Lung (tissue), 12 donors: ENCODE data around the gene CTNND1. TPM values are rescaled to one million over a fixed set of nuclear protein-coding genes. Genes with fewer than 3 reads are reported as not detected.
A peak's percentile ranks its signal among the peaks of the same experiment; 100 is the strongest.

ENCODE experiments used
- ATAC-seq: fragments of 200-7000 bp; cut with Tn5 transposase; one replicate; pipeline ENCODE4 v1.9.1; 2020; ENCODE audit warnings: moderate number of reproducible peaks; ENCODE audit not compliant: insufficient read depth, low FRiP score
- DNase-seq, 3 donors: peaks; one replicate each; pipeline ENCODE4 v3.0.0-alpha.2; 2013 to 2017
- H3K27ac ChIP-seq, 2 donors: one replicate each; pipeline ENCODE4 v1.5.1; 2013; ENCODE audit warnings: mild to moderate bottlenecking in 2 of 2, moderate library complexity in 2 of 2, control low read depth in 1 of 2, inconsistent platforms in 1 of 2, low read depth in 1 of 2, low read length in 1 of 2
- H3K27me3 ChIP-seq, 3 donors: one replicate each; pipeline ENCODE4 v1.5.1; 2013; ENCODE audit warnings: low read length in 2 of 3; ENCODE audit not compliant: control insufficient read depth in 3 of 3, insufficient read depth in 3 of 3
- H3K36me3 ChIP-seq, 4 donors: one replicate each; pipeline ENCODE4 v1.5.1; 2013; ENCODE audit warnings: low read length in 4 of 4, mild to moderate bottlenecking in 1 of 4, moderate library complexity in 1 of 4; ENCODE audit not compliant: control insufficient read depth in 4 of 4, insufficient read depth in 4 of 4
- H3K4me1 ChIP-seq, 5 donors: one replicate each; pipeline ENCODE4 v1.5.1; 2013; ENCODE audit warnings: low read length in 5 of 5, mild to moderate bottlenecking in 2 of 5, moderate library complexity in 1 of 5; ENCODE audit not compliant: control insufficient read depth in 5 of 5, insufficient read depth in 5 of 5
- H3K4me3 ChIP-seq: one replicate; pipeline ENCODE4 v1.5.1; 2013; ENCODE audit warnings: mild to moderate bottlenecking, control low read depth, moderate library complexity
- H3K9ac ChIP-seq, 2 donors: one replicate each; pipeline ENCODE4 v1.5.1; 2013; ENCODE audit warnings: low read length in 2 of 2, control low read depth in 1 of 2; ENCODE audit not compliant: insufficient read depth in 1 of 2
- H3K9me3 ChIP-seq, 4 donors: one replicate each; pipeline ENCODE4 v1.5.1; 2013; ENCODE audit warnings: low read length in 3 of 4, mild to moderate bottlenecking in 1 of 4, moderate library complexity in 1 of 4; ENCODE audit not compliant: control insufficient read depth in 4 of 4, insufficient read depth in 3 of 4
- CTCF ChIP-seq: IDR thresholded peaks from 2 replicates; pipeline ENCODE4 v1.5.1; 2012; ENCODE audit warnings: mild to moderate bottlenecking; ENCODE audit errors: control extremely low read depth, extremely low read depth
- WGBS, 2 donors: extraction: QIAGEN DNeasy Blood & Tissue Kit; methylation state at CpG; one replicate each; pipeline ENCODE4 v1.1.7; 2013; 5-methylcytosine and 5-hydroxymethylcytosine counted together
- polyA plus RNA-seq, 2 donors: library from polyadenylated mRNA; stranded (reverse); fragments of 200-250 nt; gene quantifications; one replicate each; pipeline ENCODE4 v1.2.1, GENCODE V29; 2013
- total RNA-seq, 2 donors: library from RNA; depleted of rRNA in 1 of 2; stranded (reverse); fragments of >200 nt in 1 of 2; gene quantifications; one replicate each; pipeline ENCODE4 v1.2.1, GENCODE V29; 2014 to 2021
- donor health status: control.
- donor health status: control.
- donor health status: Bipolar disorder and iron deficiency.
- donor health status: healthy.
- donor health status: DM: yes; HTN: yes; CAD: no.

The CTNND1 gene
- total and polyA plus RNA-seq, 4 donors = 36.5 to 423 (median 128) TPM

- DNase-seq = no peak
- 43 to 71% methylated on average over 2 of the region's 2 CpGs for WGBS, 2 donors
- Histone ChIP-seq H3K27ac (no peak overlapping the region), H3K4me3 (no peak overlapping the region), H3K27me3 (no peaks in the 10 kb centered on the region), H3K9ac (peak overlapping the region in 1 of 2 donors; percentile 5), H3K4me1 (peaks cover 18 to 56% (median 34%) of the 10 kb centered on the region in 5 donors), H3K9me3 (no peaks in the 10 kb centered on the region), H3K36me3 (peaks cover 0 to 4% (median under 1%) of the 10 kb centered on the region in 4 donors)
- TF ChIP-seq CTCF = no peak
- ATAC-seq = no peak
These were observed 23.5 kb downstream of the CTNND1 start for GRCh38 chr11:57785072-57785471.

GRCh38 chr11:57786436-57786835 lies 24.8 kb downstream of the CTNND1 start:
- Histone ChIP-seq H3K27me3 (no peaks in the 10 kb centered on the region), H3K9ac (no peak overlapping the region), H3K36me3 (peaks cover 0 to 4% (median 2%) of the 10 kb centered on the region in 4 donors), H3K4me1 (peaks cover 14 to 48% (median 21%) of the 10 kb centered on the region in 5 donors), H3K27ac (no peak overlapping the region), H3K4me3 (no peak overlapping the region), H3K9me3 (no peaks in the 10 kb centered on the region)
- ATAC-seq = no peak
- peak in 2 of 3 donors; percentile 57 to 62 for DNase-seq
- TF ChIP-seq CTCF = no peak
- 47 to 79% methylated on average over 4 of the region's 4 CpGs for WGBS, 2 donors

GRCh38 chr11:57787006-57787604 lies 25.5 kb downstream of the CTNND1 start:
- no peak for DNase-seq
- Histone ChIP-seq H3K4me1 (peaks cover 14 to 49% (median 18%) of the 10 kb centered on the region in 5 donors), H3K9ac (no peak overlapping the region), H3K36me3 (peaks cover 0 to 6% (median 2%) of the 10 kb centered on the region in 4 donors), H3K27me3 (no peaks in the 10 kb centered on the region), H3K9me3 (no peaks in the 10 kb centered on the region), H3K27ac (no peak overlapping the region), H3K4me3 (no peak overlapping the region)
- no peak for TF ChIP-seq CTCF
- no peak for ATAC-seq
- 77% methylated on average over 4 of the region's 4 CpGs for WGBS, 2 donors
